ENCODE results near the gene SEC16A.

SEC16A gene

DNA sequence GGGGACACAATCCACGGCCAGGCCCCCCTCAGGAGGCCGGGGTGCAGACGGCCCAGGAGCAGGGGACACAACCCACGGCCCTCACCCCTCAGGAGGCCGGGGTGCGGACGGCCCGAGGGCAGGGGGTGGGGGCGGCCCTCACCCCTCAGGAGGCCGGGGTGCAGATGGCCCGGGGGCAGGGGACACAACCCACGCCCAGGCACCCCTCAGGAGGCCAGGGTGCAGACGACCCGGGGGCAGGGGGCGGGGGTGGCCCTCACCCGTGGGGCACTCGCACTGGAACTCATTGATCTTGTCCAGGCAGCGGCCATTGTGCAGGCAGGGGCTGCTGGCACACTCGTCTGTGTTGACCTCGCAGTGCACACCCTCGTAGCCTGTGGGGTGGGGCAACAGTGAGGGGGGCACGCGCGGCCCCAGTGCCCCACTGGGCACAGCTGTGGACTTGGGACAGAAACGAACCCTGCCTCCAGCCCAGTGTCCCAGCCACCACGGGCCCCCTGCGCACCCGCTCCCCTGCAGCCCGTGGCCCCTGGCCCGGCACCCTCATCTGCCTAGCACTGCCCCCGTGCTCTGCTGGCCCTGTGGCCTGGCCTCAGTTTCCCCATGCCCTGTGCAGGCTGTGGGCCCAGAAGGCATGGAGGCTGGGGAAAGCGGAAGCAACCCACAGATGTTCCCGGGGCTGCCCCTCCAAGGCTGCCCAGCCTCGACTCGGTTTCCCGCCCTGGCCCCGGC, 34.3 kb upstream of the SEC16A start:
- DNase-seq: no peak

- DNase-seq: no peak
Measured at GRCh38 chr9:136516191-136516654, 33.4 kb upstream of the SEC16A start.

DNA sequence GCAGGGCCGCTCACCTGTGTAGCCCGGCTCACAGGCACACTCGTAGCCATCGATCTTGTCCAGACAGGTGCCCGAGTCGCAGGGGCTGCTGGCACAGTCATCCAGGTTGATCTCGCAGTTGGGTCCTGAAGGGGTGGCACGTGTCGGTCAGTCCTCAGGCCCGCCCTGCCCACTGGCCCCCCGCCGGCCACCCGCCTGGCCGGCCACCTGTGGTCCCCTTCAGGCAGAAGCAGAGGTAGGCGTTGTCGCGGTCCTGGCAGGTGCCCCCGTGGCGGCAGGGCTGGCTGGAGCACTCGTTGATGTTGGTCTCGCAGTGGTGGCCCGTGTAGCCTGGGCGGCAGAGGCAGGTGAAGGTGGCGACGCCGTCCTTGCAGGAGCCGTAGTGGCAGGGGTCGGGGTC, 32.4 kb upstream of the SEC16A start:
- DNase-seq: no peak

DNA sequence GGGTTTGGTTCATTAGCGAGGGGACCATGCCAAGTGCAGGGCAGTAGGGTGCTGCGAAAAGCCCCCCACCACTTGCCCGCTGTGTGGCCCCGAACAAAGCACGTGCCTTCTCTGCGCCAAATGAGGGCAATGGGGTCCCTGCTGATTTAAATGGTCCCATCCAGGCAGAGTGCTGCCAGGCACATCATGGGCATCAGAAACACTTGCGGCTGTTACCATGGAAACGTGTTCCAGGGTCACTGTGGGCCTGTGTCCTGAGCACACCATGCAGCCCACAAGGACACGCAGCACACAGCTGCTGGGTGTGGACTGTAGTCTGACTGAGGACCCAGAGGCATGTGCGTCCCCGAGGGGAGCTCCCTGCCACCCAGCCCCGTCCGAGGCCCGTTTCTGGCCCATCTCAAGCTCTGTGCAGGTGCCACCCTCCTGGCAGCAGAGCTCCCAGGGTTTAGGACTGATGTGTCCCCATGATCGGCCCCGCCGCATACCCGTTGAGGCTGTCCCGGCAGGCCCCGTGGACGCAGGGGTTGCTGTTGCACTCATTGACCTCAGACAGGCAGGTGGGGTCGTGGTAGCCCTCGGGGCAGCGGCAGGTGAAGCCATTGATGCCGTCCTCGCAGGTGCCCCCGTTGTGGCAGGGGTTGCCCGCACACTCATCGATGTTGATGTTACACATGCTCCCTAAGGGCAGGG, 31.3 kb upstream of the SEC16A start:
- no peak for DNase-seq

DNA sequence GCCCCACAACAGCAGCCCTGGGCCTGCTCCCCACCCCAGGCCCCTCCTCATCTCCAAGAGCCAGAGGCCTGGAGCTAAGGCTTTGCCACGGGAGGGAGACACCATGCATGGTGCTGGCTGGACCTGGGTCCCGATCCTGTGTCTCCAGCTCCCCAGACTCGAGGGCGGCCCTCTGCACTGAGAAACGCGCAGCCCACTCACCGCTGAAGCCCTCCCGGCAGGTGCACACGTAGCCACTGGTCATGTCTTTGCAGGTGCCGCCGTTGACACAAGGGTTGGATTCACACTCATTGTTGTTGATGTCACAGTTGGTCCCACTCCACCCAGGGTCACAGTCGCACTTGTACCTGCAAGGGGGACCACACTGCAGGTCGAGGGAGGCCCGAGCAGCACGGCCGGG, 30.4 kb upstream of the SEC16A start:
- DNase-seq: no peak

DNA sequence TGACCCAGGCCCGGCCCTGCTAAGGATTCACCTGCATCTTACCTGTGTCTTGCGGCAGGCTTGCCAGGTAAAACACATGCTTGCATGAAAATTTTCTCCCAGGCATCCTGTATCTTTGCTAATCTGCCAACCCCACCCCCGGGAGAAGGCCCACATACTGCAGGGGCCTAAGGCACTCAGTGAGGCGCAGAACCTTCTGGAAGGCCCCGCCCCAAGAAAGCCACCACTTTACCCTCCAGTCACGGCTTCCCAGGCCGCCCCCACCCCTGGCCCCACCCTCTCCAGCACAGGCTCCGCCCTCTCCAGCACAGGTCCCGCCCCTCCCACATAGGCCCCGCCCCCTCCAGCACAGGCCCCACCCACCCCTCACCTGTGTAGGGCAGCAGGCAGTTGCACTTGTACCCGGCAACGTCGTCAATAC, 29.8 kb upstream of the SEC16A start:
- peak; percentile 25 for DNase-seq

- no peak for DNase-seq
Measured at GRCh38 chr9:136511670-136512592, 29.1 kb upstream of the SEC16A start.

DNA sequence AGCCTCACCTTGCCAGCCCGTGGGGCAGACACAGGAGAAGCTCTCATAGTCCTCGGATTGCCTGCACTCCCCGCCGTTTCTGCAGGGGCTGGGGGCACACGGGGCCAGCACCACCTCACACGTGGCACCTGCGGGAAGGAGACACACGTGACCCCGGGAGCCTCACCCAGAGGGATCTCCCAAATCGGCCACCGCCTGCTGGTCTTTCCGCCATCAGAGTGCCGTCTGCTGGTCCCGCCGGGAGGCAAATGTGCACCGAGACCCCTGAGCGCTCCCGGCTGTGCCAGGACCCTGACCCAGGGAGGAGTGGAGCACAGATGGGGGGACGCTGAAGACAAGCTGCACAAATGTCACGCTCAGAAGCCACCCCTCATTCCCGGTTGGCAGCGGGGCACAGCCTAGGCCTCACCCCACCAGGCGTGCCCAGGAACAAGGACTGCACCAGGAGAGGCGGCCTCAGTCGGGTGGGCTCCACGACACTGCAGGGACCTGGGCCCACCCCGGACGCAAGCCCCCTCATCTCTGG, 28.4 kb upstream of the SEC16A start:
- DNase-seq: no peak

DNA sequence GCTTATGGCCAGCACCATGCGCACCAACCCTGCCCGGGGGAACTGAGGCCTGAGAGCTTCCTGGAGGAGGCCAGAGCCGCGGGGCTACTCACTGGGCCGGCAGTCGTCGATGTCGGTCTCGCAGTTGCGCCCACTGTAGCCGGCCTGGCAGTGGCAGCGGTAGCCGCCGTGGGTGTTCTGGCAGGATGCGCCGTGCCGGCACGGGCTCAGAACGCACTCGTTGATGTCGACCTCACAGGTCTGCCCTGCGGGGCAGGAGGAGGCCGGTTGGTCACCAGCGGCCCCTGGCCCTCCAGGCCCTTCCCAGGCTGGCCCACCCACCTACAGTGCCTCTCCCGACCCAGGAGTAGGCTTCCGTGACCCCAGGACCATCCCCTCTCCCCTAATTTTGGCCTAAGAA, 27.7 kb upstream of the SEC16A start:
- no peak for DNase-seq

- DNase-seq: no peak
Measured at GRCh38 chr9:136509549-136509948, 26.7 kb upstream of the SEC16A start.

DNA sequence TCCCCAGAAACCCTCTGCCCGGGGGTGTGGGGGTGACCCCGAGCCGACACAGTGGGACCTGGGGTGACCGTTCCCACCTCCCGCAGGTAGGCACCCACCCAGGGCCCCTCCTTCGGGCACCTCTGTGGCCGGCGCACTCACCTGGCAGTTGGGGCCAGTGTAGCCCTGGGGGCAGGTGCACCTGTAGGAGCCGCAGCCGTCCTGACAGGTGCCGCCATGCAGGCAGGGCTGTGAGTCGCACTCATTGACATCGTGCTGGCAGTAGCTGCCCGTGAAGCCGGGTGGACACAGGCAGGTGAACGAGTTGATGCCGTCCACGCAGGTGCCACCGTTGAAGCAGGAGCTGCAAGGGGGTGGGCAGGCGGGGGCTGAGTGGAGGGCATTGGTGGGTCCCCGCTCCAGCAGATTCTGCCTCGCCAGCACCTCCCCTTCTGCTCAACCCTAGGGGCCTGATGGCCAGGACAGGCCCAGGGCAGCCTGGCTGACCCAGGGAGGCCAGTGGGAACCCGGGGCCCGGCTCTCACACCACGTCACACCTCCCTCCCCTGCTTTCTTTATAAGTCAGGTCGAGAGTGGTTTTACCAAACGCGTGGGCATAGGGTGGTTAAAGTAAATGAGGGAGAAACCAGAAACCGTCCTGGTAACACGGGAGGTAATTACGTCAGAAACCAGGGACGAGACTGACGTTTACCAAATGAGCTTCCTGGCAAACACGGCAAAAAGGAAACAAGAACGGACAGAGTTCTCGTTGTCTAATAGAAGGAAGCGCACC, 26.1 kb upstream of the SEC16A start:
- DNase-seq: no peak

- no peak for DNase-seq
Measured at GRCh38 chr9:136507992-136508375, 25.1 kb upstream of the SEC16A start.

DNA sequence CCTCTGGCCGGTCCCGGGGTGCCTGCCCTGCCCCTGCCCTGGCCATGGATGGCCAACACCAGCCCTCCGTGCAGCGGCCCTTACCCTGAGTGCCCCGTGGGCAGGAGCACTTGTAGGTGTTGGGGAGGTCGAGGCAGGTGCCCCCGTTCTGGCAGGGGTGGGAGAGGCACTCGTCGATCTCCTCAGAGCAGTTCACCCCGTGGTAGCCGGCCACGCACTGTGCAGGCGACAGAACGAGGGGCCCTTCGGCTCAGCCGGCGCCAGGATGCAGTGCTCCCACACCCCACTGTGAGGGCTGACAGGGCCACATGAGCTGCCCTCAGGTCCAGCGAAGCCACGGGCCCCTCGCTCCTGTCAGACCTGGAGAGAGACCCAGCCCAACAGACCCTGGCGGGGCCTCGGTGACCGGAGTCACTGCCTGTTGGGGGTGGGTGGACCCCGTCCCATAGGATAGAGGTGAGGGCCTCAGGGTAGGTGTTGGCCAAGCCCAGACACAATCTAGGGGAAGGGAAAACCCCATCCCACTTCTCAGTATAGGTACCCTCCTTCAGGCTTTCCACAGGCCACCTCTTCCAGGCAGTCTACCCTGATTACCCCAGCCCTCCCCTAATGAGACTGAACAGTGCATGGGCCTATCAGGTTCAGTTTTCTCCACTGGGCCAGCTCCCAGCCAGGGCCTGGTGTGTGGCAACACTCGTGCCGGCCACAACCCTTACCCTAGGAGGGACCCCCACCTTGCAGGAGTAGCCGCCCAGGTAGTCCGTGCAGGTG, 24.6 kb upstream of the SEC16A start:
- no peak for DNase-seq

- no peak for DNase-seq
Measured at GRCh38 chr9:136506425-136506824, 23.6 kb upstream of the SEC16A start.

DNA sequence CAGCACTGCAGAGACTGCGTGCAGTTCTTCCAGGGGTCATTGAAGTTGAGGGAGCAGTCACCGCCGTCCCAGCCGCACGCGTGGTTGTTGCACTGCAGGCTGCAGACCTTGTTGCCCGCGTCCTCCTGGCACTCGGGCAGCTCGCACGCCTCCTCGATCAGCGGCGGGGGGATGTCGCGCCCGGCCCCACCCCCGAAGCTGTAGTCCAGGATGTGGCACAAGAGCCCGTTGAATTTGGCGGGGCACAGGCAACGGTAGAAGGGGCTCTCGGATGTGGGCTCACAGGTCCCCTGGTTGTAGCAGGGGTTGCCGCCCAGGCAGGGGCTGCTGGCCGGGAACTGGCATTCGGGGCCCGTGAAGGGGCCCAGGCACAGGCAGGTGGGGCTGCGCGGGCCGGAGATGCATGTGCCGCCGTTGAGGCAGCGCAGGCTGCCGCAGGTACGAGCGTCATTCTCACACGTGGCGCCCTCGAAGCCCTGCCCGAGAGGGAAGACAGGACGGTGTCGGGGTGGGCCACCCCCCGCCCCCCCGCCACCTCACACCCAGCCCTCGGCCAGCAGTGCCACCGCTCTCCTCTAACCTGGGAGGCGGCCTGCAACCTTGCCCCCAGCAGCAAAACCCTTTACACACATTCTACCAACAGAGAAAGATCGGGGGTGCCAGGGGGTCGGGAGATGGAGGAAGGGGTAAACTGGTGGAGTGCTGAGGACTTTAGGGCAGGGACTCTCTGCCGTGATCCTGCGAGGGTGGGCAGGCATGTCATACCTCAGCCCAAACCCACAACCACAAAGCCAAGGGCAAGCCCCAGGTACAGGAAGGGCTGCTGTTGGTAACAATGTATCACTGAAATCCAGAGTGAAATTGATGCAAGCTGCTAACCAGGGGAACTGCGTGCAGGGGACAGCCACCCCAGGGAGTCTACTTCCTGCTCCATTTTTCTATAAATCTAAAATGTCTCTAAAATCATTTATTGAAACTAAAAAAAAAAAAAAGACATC, 22.9 kb upstream of the SEC16A start:
- DNase-seq: no peak

GRCh38 chr9:136504512-136505348, 21.9 kb upstream of the SEC16A start:
- no peak for DNase-seq

GRCh38 chr9:136502940-136503550, 20.2 kb upstream of the SEC16A start:
- no peak for DNase-seq

DNA sequence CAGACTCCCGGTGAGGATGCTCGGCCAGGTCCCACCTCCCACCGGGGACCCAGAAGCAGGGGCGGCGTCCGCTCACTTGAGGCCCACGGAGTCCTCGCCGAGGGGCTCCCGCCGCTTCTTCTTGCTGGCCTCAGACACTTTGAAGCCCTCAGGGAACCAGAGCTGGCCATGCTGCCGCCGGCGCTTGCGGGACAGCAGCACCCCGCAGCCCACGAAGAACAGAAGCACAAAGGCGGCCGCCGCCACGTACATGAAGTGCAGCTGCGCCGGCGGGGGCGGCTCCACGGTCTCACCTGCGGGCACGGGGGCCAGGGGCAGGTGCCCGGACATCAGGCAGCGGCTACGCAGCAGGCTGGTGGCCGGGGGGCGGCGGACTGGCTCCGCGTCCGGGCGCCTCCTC, 19.4 kb upstream of the SEC16A start:
- no peak for DNase-seq

DNA sequence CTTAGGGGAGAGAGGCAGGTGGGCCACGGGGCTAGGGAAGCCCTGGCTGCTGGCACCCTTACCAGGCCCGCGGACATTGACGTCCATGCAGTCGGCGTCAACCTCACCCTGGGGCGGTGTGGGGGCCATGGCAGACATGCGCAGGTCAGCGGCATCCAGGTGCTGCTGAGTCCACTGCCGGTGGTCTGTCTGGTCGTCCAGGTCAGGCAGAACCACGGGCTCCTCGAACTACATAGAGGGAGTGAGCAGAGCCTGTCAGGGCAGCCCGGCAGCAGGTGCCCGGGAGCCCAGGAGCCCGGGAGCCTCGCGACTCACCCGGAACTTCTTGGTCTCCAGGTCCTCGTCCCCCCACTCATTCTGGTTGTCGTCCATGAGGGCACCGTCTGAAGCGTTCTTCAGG, 18.8 kb upstream of the SEC16A start:
- no peak for DNase-seq

Measured in CD4-positive, alpha-beta T cell treated with Interferon gamma for 1 hour (primary cell).